HEK293 (cell line): ENCODE measurements around the gene BBIP1.

Source experiments
- GLIS1 ChIP-seq: fragments of 450-650 bp; formaldehyde crosslinking; IDR thresholded peaks from 2 replicates; pipeline ENCODE4 v1.5.1; 2016; ENCODE audit warnings: missing biosample characterization, missing genetic modification characterization
- KLF1 ChIP-seq: fragments of 450-650 bp; formaldehyde crosslinking; IDR thresholded peaks from 2 replicates; pipeline ENCODE4 v1.5.1; 2016; ENCODE audit warnings: missing biosample characterization, missing genetic modification characterization
- PRDM2 ChIP-seq: fragments of 450-650 bp; formaldehyde crosslinking; IDR thresholded peaks from 2 replicates; pipeline ENCODE4 v1.5.1; 2016; ENCODE audit warnings: missing biosample characterization, missing genetic modification characterization, borderline replicate concordance
- RBAK ChIP-seq: fragments of 450-650 bp; formaldehyde crosslinking; IDR thresholded peaks from 2 replicates; pipeline ENCODE4 v1.5.1; 2016; ENCODE audit warnings: missing biosample characterization, missing genetic modification characterization
- SALL2 ChIP-seq: fragments of 450-650 bp; formaldehyde crosslinking; IDR thresholded peaks from 2 replicates; pipeline ENCODE4 v1.5.0; 2017; ENCODE audit warnings: missing biosample characterization, mild to moderate bottlenecking, missing genetic modification characterization, borderline replicate concordance
- YY2 ChIP-seq: fragments of 450-650 bp; formaldehyde crosslinking; IDR thresholded peaks from 2 replicates; pipeline ENCODE4 v1.5.1; 2016; ENCODE audit warnings: missing biosample characterization, missing genetic modification characterization
- ZFP69B ChIP-seq: fragments of 450-650 bp; formaldehyde crosslinking; IDR thresholded peaks from 2 replicates; pipeline ENCODE4 v1.5.1; 2016; ENCODE audit warnings: missing biosample characterization, missing genetic modification characterization
- ZNF248 ChIP-seq: fragments of 450-650 bp; formaldehyde crosslinking; IDR thresholded peaks from 2 replicates; pipeline ENCODE4 v1.5.1; 2017; ENCODE audit warnings: missing biosample characterization, missing genetic modification characterization
- ZNF266 ChIP-seq: fragments of 450-650 bp; formaldehyde crosslinking; IDR thresholded peaks from 2 replicates; pipeline ENCODE4 v1.5.1; 2016; ENCODE audit warnings: missing biosample characterization, missing genetic modification characterization, low read depth
- ZNF274 ChIP-seq, 2 experiments: fragments of 200-500 bp in 1 of 2; fragments of 450-650 bp in 1 of 2; sonication (Bioruptor generic) in 1 of 2; formaldehyde crosslinking in 1 of 2; IDR thresholded peaks; 2 replicates each; pipeline versions ENCODE4 v1.5.1 to v1.6.1; 2014 to 2016; ENCODE audit warnings: borderline replicate concordance in 1 of 2, inconsistent platforms in 1 of 2, low read length in 1 of 2, missing biosample characterization in 1 of 2, missing genetic modification characterization in 1 of 2
- ZNF280D ChIP-seq: fragments of 450-650 bp; formaldehyde crosslinking; IDR thresholded peaks from 2 replicates; pipeline ENCODE4 v1.5.1; 2016; ENCODE audit warnings: missing biosample characterization, missing genetic modification characterization
- ZNF292 ChIP-seq: fragments of 450-650 bp; formaldehyde crosslinking; IDR thresholded peaks from 2 replicates; pipeline ENCODE4 v1.5.1; 2016; ENCODE audit warnings: low read depth, missing biosample characterization, missing genetic modification characterization, borderline replicate concordance
- ZNF324 ChIP-seq: fragments of 450-650 bp; formaldehyde crosslinking; IDR thresholded peaks from 2 replicates; pipeline ENCODE4 v1.5.1; 2016; ENCODE audit warnings: missing biosample characterization, missing genetic modification characterization
- ZNF362 ChIP-seq: fragments of 450-650 bp; formaldehyde crosslinking; IDR thresholded peaks from 2 replicates; pipeline ENCODE4 v1.5.1; 2016; ENCODE audit warnings: missing biosample characterization, missing genetic modification characterization
- ZNF48 ChIP-seq: fragments of 450-650 bp; formaldehyde crosslinking; IDR thresholded peaks from 2 replicates; pipeline ENCODE4 v1.5.1; 2016; ENCODE audit warnings: missing biosample characterization, missing genetic modification characterization
- ZNF510 ChIP-seq: fragments of 450-650 bp; formaldehyde crosslinking; IDR thresholded peaks from 2 replicates; pipeline ENCODE4 v1.5.1; 2018; ENCODE audit warnings: mild to moderate bottlenecking, missing genetic modification characterization, missing biosample characterization; ENCODE audit not compliant: insufficient replicate concordance
- ZNF549 ChIP-seq: fragments of 450-650 bp; IDR thresholded peaks from 2 replicates; pipeline ENCODE4 v1.5.1; 2018; ENCODE audit warnings: missing biosample characterization, missing genetic modification characterization, mild to moderate bottlenecking, inconsistent platforms, moderate library complexity
- ZNF555 ChIP-seq: fragments of 450-650 bp; formaldehyde crosslinking; conservative IDR thresholded peaks from 2 replicates; pipeline ENCODE4 v1.5.1; 2017; ENCODE audit warnings: missing biosample characterization, mild to moderate bottlenecking, missing genetic modification characterization, inconsistent platforms
- ZNF701 ChIP-seq: fragments of 450-650 bp; formaldehyde crosslinking; IDR thresholded peaks from 2 replicates; pipeline ENCODE4 v1.5.1; 2016; ENCODE audit warnings: missing biosample characterization, missing genetic modification characterization
- ZSCAN18 ChIP-seq: fragments of 450-650 bp; formaldehyde crosslinking; IDR thresholded peaks from 2 replicates; pipeline ENCODE4 v1.5.1; 2016; ENCODE audit warnings: missing biosample characterization, missing genetic modification characterization
- ZSCAN23 ChIP-seq: fragments of 450-650 bp; formaldehyde crosslinking; IDR thresholded peaks from 2 replicates; pipeline ENCODE4 v1.5.1; 2016; ENCODE audit warnings: missing biosample characterization, missing genetic modification characterization
- ZXDB ChIP-seq: fragments of 450-650 bp; formaldehyde crosslinking; IDR thresholded peaks from 2 replicates; pipeline ENCODE4 v1.5.1; 2016; ENCODE audit warnings: missing biosample characterization, missing genetic modification characterization

The BBIP1 gene

GRCh38 chr10:110871298-110872084 is 47.5 kb downstream of the BBIP1 start, which contains the start of gene PDCD4 (continued):
- TF ChIP-seq ZSCAN18: no peak
- TF ChIP-seq ZNF555 (tag by site-specific recombination): no peak
- TF ChIP-seq ZNF510 (tag by site-specific recombination): no peak
- TF ChIP-seq ZNF292 (tag by site-specific recombination): no peak
- TF ChIP-seq KLF1 (tag by site-specific recombination): no peak; the same call in 1 of the 2 replicates
- TF ChIP-seq GLIS1: peak; percentile 44
- no peak for TF ChIP-seq RBAK (tag by site-specific recombination)
- TF ChIP-seq ZNF324 (tag by site-specific recombination): 0 out of 2 replicates have a peak, but pooled peaks have one; percentile 34
- TF ChIP-seq ZNF280D (tag by site-specific recombination): no peak
- TF ChIP-seq ZNF362 (tag by site-specific recombination): no peak
- peak; percentile 54; the same call in 1 of the 2 replicates for TF ChIP-seq ZFP69B (tag by site-specific recombination)
- TF ChIP-seq ZNF266 (tag by site-specific recombination): no peak
- no peak; the same call in 1 of the 2 replicates for TF ChIP-seq ZXDB (tag by site-specific recombination)
- TF ChIP-seq ZNF701 (tag by site-specific recombination): no peak
- no peak for TF ChIP-seq PRDM2 (tag by site-specific recombination)
- TF ChIP-seq ZNF274 (IDR thresholded peaks at IDR 0.05; ENCODE audit: low read length): no peak
- TF ChIP-seq ZNF274 (tag by site-specific recombination; IDR thresholded peaks at IDR 0.05; ENCODE audit: borderline replicate concordance): no peak
- TF ChIP-seq ZSCAN23: no peak
- no peak for TF ChIP-seq ZNF248 (tag by site-specific recombination)
- no peak for TF ChIP-seq ZNF48 (tag by site-specific recombination)
- TF ChIP-seq SALL2 (tag by site-specific recombination): no peak
- no peak for TF ChIP-seq YY2 (tag by site-specific recombination)
- TF ChIP-seq ZNF549 (tag by site-specific recombination): no peak
